Transverse colon (tissue), 4 donors: ENCODE measurements around the gene ALG10. TPM values are rescaled to one million over a fixed set of nuclear protein-coding genes. Genes with fewer than 3 reads are reported as not detected.
"Not testable (repeated sequence)": the region's sequence is repeated elsewhere in the genome, so short reads cannot be mapped to it uniquely, and the experiment has no call there.

Source experiments
- DNase-seq: peaks from one replicate; pipeline ENCODE4 v3.0.0-alpha.2; 2019
- H3K27ac ChIP-seq, 4 donors: fragments of 200-600 bp; sonication (generic); 2 replicates each; pipeline ENCODE4 v1.5.1; 2016 to 2018; ENCODE audit warnings: inconsistent platforms in 4 of 4
- H3K27me3 ChIP-seq: fragments of 200-600 bp; sonication (generic); 2 replicates; pipeline ENCODE4 v1.5.1; 2017; ENCODE audit warnings: inconsistent platforms
- H3K36me3 ChIP-seq, 4 donors: fragments of 200-600 bp; sonication (generic); 2 replicates each; pipeline ENCODE4 v1.5.1; 2017 to 2019; ENCODE audit warnings: inconsistent platforms in 4 of 4
- H3K4me1 ChIP-seq, 4 donors: fragments of 200-600 bp; sonication (generic); 2 replicates each; pipeline ENCODE4 v1.5.1; 2017 to 2020; ENCODE audit warnings: inconsistent platforms in 4 of 4
- H3K4me3 ChIP-seq, 4 donors: fragments of 200-600 bp; sonication (generic); 1 replicate in 1 of 4; 2 replicates in 3 of 4; pipeline versions ENCODE4 v1.5.1 to v1.6.1; 2017 to 2019; ENCODE audit warnings: inconsistent platforms in 4 of 4
- H3K9me3 ChIP-seq, 2 donors: fragments of 200-600 bp; sonication (generic); 2 replicates each; pipeline ENCODE4 v1.5.1; 2017 to 2019; ENCODE audit warnings: inconsistent platforms in 2 of 2
- CTCF ChIP-seq, 5 experiments: fragments of 200-600 bp in 3 of 5; fragments of 450-650 bp in 2 of 5; sonication (generic) in 3 of 5; IDR thresholded peaks; 1 replicate in 2 of 5; 2 replicates in 3 of 5; pipeline ENCODE4 v1.5.1; 2016 to 2017; ENCODE audit warnings: antibody characterized with exemption in 5 of 5, inconsistent platforms in 3 of 5, mild to moderate bottlenecking in 2 of 5, moderate library complexity in 1 of 5
- EP300 ChIP-seq: sonication (generic); formaldehyde crosslinking; IDR thresholded peaks from one replicate; pipeline ENCODE4 v1.6.1; 2017; ENCODE audit warnings: antibody characterized with exemption, low read depth
- POLR2A ChIP-seq: fragments of 450-650 bp; IDR thresholded peaks from one replicate; pipeline ENCODE4 v1.6.1; 2016; ENCODE audit warnings: antibody characterized with exemption, mild to moderate bottlenecking, moderate library complexity
- POLR2AphosphoS5 ChIP-seq, 3 donors: sonication (generic); formaldehyde crosslinking; IDR thresholded peaks; one replicate each; pipeline ENCODE4 v1.6.1; 2016; ENCODE audit warnings: antibody characterized with exemption in 3 of 3
- WGBS, 2 donors: methylation state at CpG; one replicate each; pipeline ENCODE4 v1.1.5; 2018; ENCODE audit warnings: low coverage in 1 of 2; 5-methylcytosine and 5-hydroxymethylcytosine counted together
- in situ Hi-C, 4 donors: fragments of 200-750 bp; cut with MboI; loops; one replicate each; pipeline versions ENCODE4 v1.15.0 to v1.15.1; 2017; ENCODE audit warnings: low sequenced_read_pairs in 3 of 4, low pct_ligation_motif_present in 1 of 4, low pct_unique_long_range_greater_than_20kb in 1 of 4
- intact Hi-C: fragments of 100-400 bp; cut with DNase I; formaldehyde crosslinking; loops from one replicate; pipeline ENCODE4 v1.15.1; 2023; ENCODE audit warnings: low total_unique reads
- total RNA-seq, 4 donors: library from RNA; depleted of rRNA; stranded (reverse); fragments of >200 nt; gene quantifications; one replicate each; pipeline ENCODE4 v1.1.0, GENCODE V29; 2016

ALG10 gene
- total RNA-seq, 4 donors from 2014 or later = 1.1 to 77.6 (median 7.8) TPM

- in situ Hi-C loops (loop anchor here in 1 of 4 donors (25.0 kb wide), 1 partner anchor 1052 kb away; no protein-coding TSS in a partner anchor), intact Hi-C loops (no loop called here)
- WGBS, 2 donors = 45 to 59% methylated on average over 3 of the region's 3 CpGs
Measured at GRCh38 chr12:33988913-33989312, 33.4 kb upstream of the ALG10 start.

GRCh38 chr12:33994857-33995808 is 27.2 kb upstream of the ALG10 start:
- intact Hi-C loops = no loop called here
- no peaks in the 10 kb centered on the region for H3K4me1 ChIP-seq

More at GRCh38 chr12:33988913-33989312, 33.4 kb upstream of the ALG10 start:
- TF ChIP-seq POLR2A = no peak
- TF ChIP-seq CTCF (IDR thresholded peaks at IDR 0.05) = no peak
- H3K36me3 ChIP-seq = no peaks in the 10 kb centered on the region
- no peak for DNase-seq
- H3K27ac ChIP-seq = no peak overlapping the region
- H3K9me3 ChIP-seq = no peaks in the 10 kb centered on the region
- H3K4me3 ChIP-seq = no peak overlapping the region
- H3K27me3 ChIP-seq = no peaks in the 10 kb centered on the region
- H3K4me1 ChIP-seq = no peaks in the 10 kb centered on the region

GRCh38 chr12:34008835-34009234 is 13.5 kb upstream of the ALG10 start:
- intact Hi-C loops = not testable (repeated sequence)
- in situ Hi-C loops = loop anchor here in 2 of 4 donors (25.0 kb wide), 1 partner anchor 1072 kb away; no protein-coding TSS in a partner anchor

More at GRCh38 chr12:33994857-33995808, 27.2 kb upstream of the ALG10 start:
- WGBS, 2 donors = 62 to 77% methylated on average over 2 to 4 of the region's 4 CpGs
- Histone ChIP-seq H3K4me3 (no peak overlapping the region), H3K36me3 (no peaks in the 10 kb centered on the region), H3K9me3 (no peaks in the 10 kb centered on the region), H3K27ac (no peak overlapping the region), H3K27me3 (no peaks in the 10 kb centered on the region)
- DNase-seq = no peak
- in situ Hi-C loops = loop anchor here in 1 of 4 donors (25.0 kb wide), 1 partner anchor 1058 kb away; no protein-coding TSS in a partner anchor
- TF ChIP-seq POLR2AphosphoS5 (IDR thresholded peaks at IDR 0.05) (no peak), EP300 (no peak), CTCF (IDR thresholded peaks at IDR 0.05) (no peak), POLR2A (no peak)

GRCh38 chr12:34016361-34016760 is 5.9 kb upstream of the ALG10 start:
- DNase-seq = no peak
- intact Hi-C loops = no loop called here
- Histone ChIP-seq H3K27me3 (no peaks in the 10 kb centered on the region), H3K4me1 (peaks cover 0 to 2% (median under 1%) of the 10 kb centered on the region in 4 donors), H3K27ac (no peak overlapping the region), H3K4me3 (no peak overlapping the region), H3K36me3 (no peaks in the 10 kb centered on the region), H3K9me3 (no peaks in the 10 kb centered on the region)
- in situ Hi-C loops = loop anchor here in 3 of 4 donors (10.0 to 25.0 kb wide), 3 partner anchors 1079 to 1262 kb away; partner anchors contain the start of gene YARS2 (in 1 of the 3)
- 86 to 100% methylated on average over 1 to 3 of the region's 3 CpGs for WGBS, 2 donors
- TF ChIP-seq POLR2AphosphoS5 (IDR thresholded peaks at IDR 0.05) = no peak
- no peak for TF ChIP-seq EP300
- TF ChIP-seq CTCF (IDR thresholded peaks at IDR 0.05) = no peak
- no peak for TF ChIP-seq POLR2A

More at GRCh38 chr12:34008835-34009234, 13.5 kb upstream of the ALG10 start:
- H3K36me3 ChIP-seq, H3K27ac ChIP-seq, H3K27me3 ChIP-seq, H3K4me3 ChIP-seq, H3K4me1 ChIP-seq, H3K9me3 ChIP-seq, DNase-seq: not testable (repeated sequence)
